ENCODE data around the gene KIFAP3.
"Not testable (repeated sequence)": the region's sequence is repeated elsewhere in the genome, so short reads cannot be mapped to it uniquely, and the experiment has no call there.

Gene KIFAP3

GRCh38 chr1:170077926-170078325 lies 3.4 kb upstream of the KIFAP3 start:
- no peak overlapping the region for H3K4me3 Mint-ChIP-seq
- DNase-seq (ENCODE audit: low spot score in 2 of 2) (no peak), ATAC-seq (replicated peaks; ENCODE audit: extremely low read depth, poor library complexity, severe bottlenecking) (no peak)
- no peaks in the 10 kb centered on the region for H3K9me3 Mint-ChIP-seq
- H3K36me3 Mint-ChIP-seq (ENCODE audit: insufficient read depth) = peaks cover 7% of the 10 kb centered on the region
- no peak overlapping the region for H3K27ac Mint-ChIP-seq (ENCODE audit: low read depth)
- peaks cover 22% of the 10 kb centered on the region for H3K4me1 Mint-ChIP-seq
- peaks cover 5% of the 10 kb centered on the region for H3K27me3 Mint-ChIP-seq

GRCh38 chr1:170076952-170077351 lies 2.5 kb upstream of the KIFAP3 start:
- H3K9me3 Mint-ChIP-seq; H3K27me3 Mint-ChIP-seq; H3K27ac Mint-ChIP-seq (ENCODE audit: low read depth); H3K36me3 Mint-ChIP-seq (ENCODE audit: insufficient read depth); H3K4me3 Mint-ChIP-seq; DNase-seq (ENCODE audit: low spot score in 2 of 2); ATAC-seq (replicated peaks; ENCODE audit: extremely low read depth, poor library complexity, severe bottlenecking): not testable (repeated sequence)
- H3K4me1 Mint-ChIP-seq = peaks cover 27% of the 10 kb centered on the region

GRCh38 chr1:170076199-170076598 lies 1.7 kb upstream of the KIFAP3 start:
- Mint-ChIP-seq H3K9me3 (no peaks in the 10 kb centered on the region), H3K36me3 (ENCODE audit: insufficient read depth) (peaks cover 7% of the 10 kb centered on the region), H3K27ac (ENCODE audit: low read depth) (peak overlapping the region; percentile 89), H3K4me1 (peaks cover 27% of the 10 kb centered on the region), H3K27me3 (no peaks in the 10 kb centered on the region), H3K4me3 (no peak overlapping the region)
- no peak for DNase-seq (ENCODE audit: low spot score in 2 of 2)
- no peak for ATAC-seq (replicated peaks; ENCODE audit: extremely low read depth, poor library complexity, severe bottlenecking)

DNA sequence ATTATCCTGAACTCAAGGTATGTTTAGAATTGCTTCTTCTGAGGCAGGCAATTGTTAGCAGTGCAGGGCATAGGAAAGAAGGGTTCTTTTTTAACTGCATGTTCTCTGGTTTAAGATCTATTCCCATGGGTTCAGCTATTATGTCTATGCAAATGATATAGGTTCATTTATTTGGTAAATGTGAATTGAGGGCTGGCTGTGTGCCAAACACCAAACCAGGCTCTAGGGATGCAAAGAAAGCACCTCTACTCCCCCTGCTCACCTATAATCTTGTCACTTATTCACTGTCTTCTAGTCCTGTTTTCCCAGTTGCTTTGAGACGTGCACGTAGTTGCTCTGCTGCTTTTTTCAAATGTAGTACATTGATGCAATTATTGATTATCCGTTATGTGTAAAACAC lies 691 bp upstream of the KIFAP3 start:
- H3K4me3 Mint-ChIP-seq = peak overlapping the region; percentile 77
- no peaks in the 10 kb centered on the region for H3K9me3 Mint-ChIP-seq
- no peaks in the 10 kb centered on the region for H3K27me3 Mint-ChIP-seq
- H3K36me3 Mint-ChIP-seq (ENCODE audit: insufficient read depth) = peaks cover 7% of the 10 kb centered on the region
- ATAC-seq (replicated peaks; ENCODE audit: extremely low read depth, poor library complexity, severe bottlenecking) = no peak
- peaks cover 37% of the 10 kb centered on the region for H3K4me1 Mint-ChIP-seq
- DNase-seq (ENCODE audit: low spot score in 2 of 2) = no peak
- H3K27ac Mint-ChIP-seq (ENCODE audit: low read depth) = peak overlapping the region; percentile 89

- Mint-ChIP-seq H3K4me1 (peaks cover 50% of the 10 kb centered on the region), H3K27me3 (no peaks in the 10 kb centered on the region), H3K9me3 (no peaks in the 10 kb centered on the region), H3K4me3 (peak overlapping the region; percentile 77), H3K36me3 (ENCODE audit: insufficient read depth) (peaks cover 9% of the 10 kb centered on the region), H3K27ac (ENCODE audit: low read depth) (peak overlapping the region; percentile 89)
- ATAC-seq (replicated peaks; ENCODE audit: extremely low read depth, poor library complexity, severe bottlenecking) (no peak), DNase-seq (ENCODE audit: low spot score in 2 of 2) (no peak)
Observed at GRCh38 chr1:170073893-170074249, 624 bp downstream of the KIFAP3 start.

DNA sequence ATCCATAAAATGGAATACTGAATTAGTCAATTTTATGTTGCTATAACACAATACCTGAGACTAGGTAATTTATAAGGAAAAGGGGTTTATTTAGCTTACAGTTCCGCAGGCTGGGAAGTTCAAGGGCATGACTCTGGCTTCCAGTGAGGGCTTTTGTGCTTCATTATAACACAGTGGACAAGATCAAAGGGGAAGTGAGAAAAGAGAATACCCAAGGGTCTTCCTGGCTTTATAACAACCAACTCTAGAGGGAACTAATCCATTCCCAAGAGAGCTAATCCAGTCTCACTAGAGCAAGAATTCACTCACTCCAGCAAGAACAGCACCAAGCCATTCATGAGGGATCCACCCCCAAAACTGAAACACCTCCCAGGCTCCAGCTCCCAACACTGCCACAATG lies 3.1 kb downstream of the KIFAP3 start:
- DNase-seq (ENCODE audit: low spot score in 2 of 2) (no peak), ATAC-seq (replicated peaks; ENCODE audit: extremely low read depth, poor library complexity, severe bottlenecking) (no peak)
- Mint-ChIP-seq H3K9me3 (no peaks in the 10 kb centered on the region), H3K27me3 (no peaks in the 10 kb centered on the region), H3K4me3 (no peak overlapping the region), H3K36me3 (ENCODE audit: insufficient read depth) (peaks cover 9% of the 10 kb centered on the region), H3K4me1 (peaks cover 70% of the 10 kb centered on the region), H3K27ac (ENCODE audit: low read depth) (no peak overlapping the region)

DNA sequence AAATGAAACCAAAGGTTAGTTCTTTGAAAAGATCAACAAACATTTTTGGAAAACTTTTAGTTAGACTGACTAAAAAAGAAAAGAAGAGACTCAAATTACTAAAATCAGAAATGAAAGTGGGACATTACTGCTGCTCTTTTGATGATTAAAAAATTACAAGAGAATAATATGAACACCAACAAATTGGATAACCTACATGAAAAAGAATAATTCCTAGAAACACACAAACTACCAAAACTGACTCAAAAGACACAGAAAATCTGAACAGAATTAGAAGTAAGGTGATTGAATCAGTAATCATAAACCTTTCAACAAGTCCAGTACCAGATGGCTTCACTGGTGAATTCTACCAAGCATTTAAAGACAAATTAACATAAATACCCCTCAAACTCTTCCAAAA lies 5.6 kb downstream of the KIFAP3 start:
- H3K27ac Mint-ChIP-seq (ENCODE audit: low read depth) = peak overlapping the region; percentile 54

GRCh38 chr1:170067253-170067819 lies 7.2 kb downstream of the KIFAP3 start:
- Mint-ChIP-seq H3K4me1 (peaks cover 55% of the 10 kb centered on the region), H3K27me3 (no peaks in the 10 kb centered on the region), H3K36me3 (ENCODE audit: insufficient read depth) (peaks cover 2% of the 10 kb centered on the region), H3K9me3 (no peaks in the 10 kb centered on the region), H3K27ac (ENCODE audit: low read depth) (no peak overlapping the region), H3K4me3 (no peak overlapping the region)
- ATAC-seq (replicated peaks; ENCODE audit: extremely low read depth, poor library complexity, severe bottlenecking) = no peak
- no peak for DNase-seq (ENCODE audit: low spot score in 2 of 2)

More for the DNA sequence above, 5.6 kb downstream of the KIFAP3 start:
- peaks cover 53% of the 10 kb centered on the region for H3K4me1 Mint-ChIP-seq
- no peaks in the 10 kb centered on the region for H3K27me3 Mint-ChIP-seq
- DNase-seq (ENCODE audit: low spot score in 2 of 2) = no peak
- H3K9me3 Mint-ChIP-seq = no peaks in the 10 kb centered on the region
- peaks cover 2% of the 10 kb centered on the region for H3K36me3 Mint-ChIP-seq (ENCODE audit: insufficient read depth)
- H3K4me3 Mint-ChIP-seq = peak overlapping the region; percentile 18
- ATAC-seq (replicated peaks; ENCODE audit: extremely low read depth, poor library complexity, severe bottlenecking) = no peak

DNA sequence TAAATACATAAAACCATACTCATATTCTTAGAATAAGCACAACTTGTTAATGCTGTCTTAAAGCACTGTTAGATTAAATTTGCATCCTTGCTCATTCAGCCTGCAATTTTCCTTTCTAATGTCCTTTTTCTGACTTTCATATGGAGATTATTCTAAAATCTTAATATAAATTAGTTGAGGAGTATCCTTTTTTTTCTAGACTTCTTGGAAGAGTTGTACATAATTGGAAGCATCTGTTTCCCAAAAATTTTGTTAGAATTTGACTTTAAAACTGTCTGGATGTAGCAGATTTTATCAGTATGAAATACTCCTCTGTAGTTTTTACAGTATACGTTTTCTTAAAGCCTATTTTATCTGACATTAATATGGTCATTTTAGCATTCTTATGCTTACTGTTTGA lies 9.7 kb downstream of the KIFAP3 start:
- no peak for ATAC-seq (replicated peaks; ENCODE audit: extremely low read depth, poor library complexity, severe bottlenecking)
- DNase-seq (ENCODE audit: low spot score in 2 of 2) = no peak
- no peaks in the 10 kb centered on the region for H3K27me3 Mint-ChIP-seq
- H3K9me3 Mint-ChIP-seq = no peaks in the 10 kb centered on the region
- no peak overlapping the region for H3K4me3 Mint-ChIP-seq
- H3K36me3 Mint-ChIP-seq (ENCODE audit: insufficient read depth) = no peaks in the 10 kb centered on the region
- peaks cover 44% of the 10 kb centered on the region for H3K4me1 Mint-ChIP-seq
- H3K27ac Mint-ChIP-seq (ENCODE audit: low read depth) = no peak overlapping the region

- H3K4me1 Mint-ChIP-seq = peaks cover 40% of the 10 kb centered on the region
- no peaks in the 10 kb centered on the region for H3K27me3 Mint-ChIP-seq
- H3K4me3 Mint-ChIP-seq = no peak overlapping the region
- no peak for ATAC-seq (replicated peaks; ENCODE audit: extremely low read depth, poor library complexity, severe bottlenecking)
- H3K36me3 Mint-ChIP-seq (ENCODE audit: insufficient read depth) = no peaks in the 10 kb centered on the region
- no peak overlapping the region for H3K27ac Mint-ChIP-seq (ENCODE audit: low read depth)
- DNase-seq (ENCODE audit: low spot score in 2 of 2) = no peak
- no peaks in the 10 kb centered on the region for H3K9me3 Mint-ChIP-seq
Observed at GRCh38 chr1:170063109-170063826, 11.2 kb downstream of the KIFAP3 start.

- DNase-seq (ENCODE audit: low spot score in 2 of 2); H3K36me3 Mint-ChIP-seq (ENCODE audit: insufficient read depth); H3K27me3 Mint-ChIP-seq; ATAC-seq (replicated peaks; ENCODE audit: extremely low read depth, poor library complexity, severe bottlenecking); H3K9me3 Mint-ChIP-seq; H3K27ac Mint-ChIP-seq (ENCODE audit: low read depth); H3K4me3 Mint-ChIP-seq: not testable (repeated sequence)
- H3K4me1 Mint-ChIP-seq = peaks cover 28% of the 10 kb centered on the region
Observed at GRCh38 chr1:170061676-170062075, 12.8 kb downstream of the KIFAP3 start.

GRCh38 chr1:170060015-170060520 lies 14.4 kb downstream of the KIFAP3 start:
- peaks cover 28% of the 10 kb centered on the region for H3K4me1 Mint-ChIP-seq
- H3K27ac Mint-ChIP-seq (ENCODE audit: low read depth); H3K27me3 Mint-ChIP-seq; DNase-seq (ENCODE audit: low spot score in 2 of 2); ATAC-seq (replicated peaks; ENCODE audit: extremely low read depth, poor library complexity, severe bottlenecking); H3K4me3 Mint-ChIP-seq; H3K36me3 Mint-ChIP-seq (ENCODE audit: insufficient read depth); H3K9me3 Mint-ChIP-seq: not testable (repeated sequence)

DNA sequence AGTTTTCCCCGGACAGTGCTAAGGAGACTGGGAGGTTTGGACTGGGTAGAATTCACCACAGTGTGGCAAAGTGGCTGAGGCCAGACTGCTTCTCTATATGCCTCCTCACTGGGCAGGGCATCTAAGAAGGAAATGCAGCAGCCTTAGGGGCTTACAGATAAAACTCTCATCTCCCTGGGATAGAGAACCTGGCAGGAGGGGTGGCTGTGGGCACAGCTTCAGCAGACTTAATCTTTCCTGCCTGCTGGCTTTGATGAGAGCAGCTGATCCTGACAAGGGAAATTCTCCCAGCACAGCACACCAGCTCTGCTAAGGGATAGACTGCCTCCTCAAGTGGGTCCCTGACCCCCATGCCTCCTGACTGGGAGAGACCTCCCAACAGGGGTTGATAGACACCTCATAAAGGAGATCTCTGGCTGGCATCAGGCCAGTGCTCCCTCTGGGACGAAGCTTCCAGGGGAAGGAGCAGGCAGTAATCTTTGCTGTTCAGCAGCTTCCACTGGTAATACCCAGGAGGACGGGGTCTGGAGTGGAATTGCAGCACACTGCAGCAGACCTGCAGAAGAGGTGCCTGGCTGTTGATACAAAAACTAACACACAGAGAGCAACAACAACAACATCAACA lies 25.2 kb downstream of the KIFAP3 start:
- Mint-ChIP-seq H3K27me3 (no peaks in the 10 kb centered on the region), H3K4me3 (no peak overlapping the region), H3K9me3 (peaks cover 5% of the 10 kb centered on the region), H3K4me1 (peaks cover 38% of the 10 kb centered on the region), H3K27ac (ENCODE audit: low read depth) (peak overlapping the region; percentile 1), H3K36me3 (ENCODE audit: insufficient read depth) (peaks cover 26% of the 10 kb centered on the region)
- ATAC-seq (replicated peaks; ENCODE audit: extremely low read depth, poor library complexity, severe bottlenecking) (no peak), DNase-seq (ENCODE audit: low spot score in 2 of 2) (no peak)
